Measurements from ENCODE around the gene ADAMTS8. TPM values are rescaled to one million over a fixed set of nuclear protein-coding genes. Genes with fewer than 3 reads are reported as not detected.

ADAMTS8 gene
- total and polyA plus RNA-seq, 4 donors = 0.02 to 0.08 (median 0.07) TPM; not detected in 1

GRCh38 chr11:130449996-130450769 lies 21.8 kb upstream of the ADAMTS8 start:
- TF ChIP-seq TAF1 (conservative IDR thresholded peaks at IDR 0.05) (no peak), RAD21 (IDR thresholded peaks at IDR 0.05) (peak; percentile 23 to 44), CTCF (IDR thresholded peaks at IDR 0.05; ENCODE audit: low read depth, low read length, missing input control) (peak; percentile 11)
- Histone ChIP-seq H3K4me1 (ENCODE audit: control insufficient read depth in 4 of 4, insufficient read depth in 4 of 4, low read length in 3 of 4) (peaks cover 0 to 20% (median 9%) of the 10 kb centered on the region in 4 donors), H3K27me3 (ENCODE audit: control insufficient read depth in 4 of 4, insufficient read depth in 4 of 4, low read length in 3 of 4) (peaks cover 0 to 8% (median 4%) of the 10 kb centered on the region in 4 donors), H3K9me3 (ENCODE audit: control insufficient read depth in 4 of 4, low read length in 3 of 4) (no peaks in the 10 kb centered on the region), H3K9ac (ENCODE audit: low read depth in 1 of 2, low read length in 2 of 2) (no peak overlapping the region), H3K4me3 (ENCODE audit: low read depth in 1 of 3, low read length in 3 of 3) (peak overlapping the region in 1 of 3 donors; percentile 42), H3K36me3 (ENCODE audit: control insufficient read depth in 4 of 4, insufficient read depth in 3 of 4, low read depth in 1 of 4, low read length in 3 of 4) (no peaks in the 10 kb centered on the region), H3K27ac (ENCODE audit: low read depth in 1 of 2, low read length in 2 of 2) (no peak overlapping the region)
- 23% methylated on average over 34 of the region's 34 CpGs for WGBS
- DNase-seq (ENCODE audit: low spot score) = no peak

GRCh38 chr11:130449310-130449990 lies 21.0 kb upstream of the ADAMTS8 start:
- 6% methylated on average over 64 of the region's 64 CpGs for WGBS

More at GRCh38 chr11:130449310-130449990, 21.0 kb upstream of the ADAMTS8 start:
- Histone ChIP-seq H3K27ac (ENCODE audit: low read depth in 1 of 2, low read length in 2 of 2) (no peak overlapping the region), H3K4me3 (ENCODE audit: low read depth in 1 of 3, low read length in 3 of 3) (peak overlapping the region in 1 of 3 donors; percentile 42), H3K9ac (ENCODE audit: low read depth in 1 of 2, low read length in 2 of 2) (no peak overlapping the region), H3K4me1 (ENCODE audit: control insufficient read depth in 4 of 4, insufficient read depth in 4 of 4, low read length in 3 of 4) (peaks cover 0 to 20% (median 9%) of the 10 kb centered on the region in 4 donors), H3K27me3 (ENCODE audit: control insufficient read depth in 4 of 4, insufficient read depth in 4 of 4, low read length in 3 of 4) (peaks cover 0 to 8% (median 4%) of the 10 kb centered on the region in 4 donors), H3K9me3 (ENCODE audit: control insufficient read depth in 4 of 4, low read length in 3 of 4) (no peaks in the 10 kb centered on the region), H3K36me3 (ENCODE audit: control insufficient read depth in 4 of 4, insufficient read depth in 3 of 4, low read depth in 1 of 4, low read length in 3 of 4) (no peaks in the 10 kb centered on the region)
- TF ChIP-seq SP1 (IDR thresholded peaks at IDR 0.05) (no peak), YY1 (IDR thresholded peaks at IDR 0.05) (no peak), TAF1 (conservative IDR thresholded peaks at IDR 0.05) (no peak), FOXA2 (IDR thresholded peaks at IDR 0.05) (no peak), EGR1 (IDR thresholded peaks at IDR 0.05; ENCODE audit: low read depth in 2 of 2) (no peak), NR2F2 (IDR thresholded peaks at IDR 0.05) (no peak), REST (IDR thresholded peaks at IDR 0.05) (no peak), CTCF (IDR thresholded peaks at IDR 0.05; ENCODE audit: low read depth, low read length, missing input control) (no peak), FOXA1 (IDR thresholded peaks at IDR 0.05) (no peak), MAX (IDR thresholded peaks at IDR 0.05) (no peak), RAD21 (IDR thresholded peaks at IDR 0.05) (no peak), HNF4A (conservative IDR thresholded peaks at IDR 0.05) (no peak), ZBTB33 (IDR thresholded peaks at IDR 0.05) (no peak), ATF3 (IDR thresholded peaks at IDR 0.05) (no peak)
- no peak for DNase-seq (ENCODE audit: low spot score)

Data from liver (tissue), 9 donors.